Adipose tissue (tissue), 3 donors: Measurements from ENCODE around the gene TMEM219. TPM values are rescaled to one million over a fixed set of nuclear protein-coding genes. Genes with fewer than 3 reads are reported as not detected.

Experiments
- H3K27ac ChIP-seq: one replicate; pipeline ENCODE4 v1.5.1; 2013; ENCODE audit warnings: low read depth, low read length
- WGBS, 3 donors: extraction: QIAGEN DNeasy Blood & Tissue Kit; methylation state at CpG; one replicate each; pipeline ENCODE4 v1.1.7; 2013; 5-methylcytosine and 5-hydroxymethylcytosine counted together
- polyA plus RNA-seq, 3 donors: library from polyadenylated mRNA; stranded (reverse); fragments of 200-250 nt; gene quantifications; one replicate each; pipeline ENCODE4 v1.2.3, GENCODE V29; 2013
- donor health status: healthy with polysubstance abuse.
- donor health status: Bipolar disorder and iron deficiency.
- donor health status: healthy.

Gene TMEM219
- polyA plus RNA-seq, 3 donors: 91.4 to 182 (median 115) TPM

GRCh38 chr16:29975134-29975538, 13.3 kb downstream of the TMEM219 start:
- WGBS, 3 donors: 42 to 62% (median 51%) methylated on average over 5 of the region's 5 CpGs
- H3K27ac ChIP-seq: no peak overlapping the region

DNA sequence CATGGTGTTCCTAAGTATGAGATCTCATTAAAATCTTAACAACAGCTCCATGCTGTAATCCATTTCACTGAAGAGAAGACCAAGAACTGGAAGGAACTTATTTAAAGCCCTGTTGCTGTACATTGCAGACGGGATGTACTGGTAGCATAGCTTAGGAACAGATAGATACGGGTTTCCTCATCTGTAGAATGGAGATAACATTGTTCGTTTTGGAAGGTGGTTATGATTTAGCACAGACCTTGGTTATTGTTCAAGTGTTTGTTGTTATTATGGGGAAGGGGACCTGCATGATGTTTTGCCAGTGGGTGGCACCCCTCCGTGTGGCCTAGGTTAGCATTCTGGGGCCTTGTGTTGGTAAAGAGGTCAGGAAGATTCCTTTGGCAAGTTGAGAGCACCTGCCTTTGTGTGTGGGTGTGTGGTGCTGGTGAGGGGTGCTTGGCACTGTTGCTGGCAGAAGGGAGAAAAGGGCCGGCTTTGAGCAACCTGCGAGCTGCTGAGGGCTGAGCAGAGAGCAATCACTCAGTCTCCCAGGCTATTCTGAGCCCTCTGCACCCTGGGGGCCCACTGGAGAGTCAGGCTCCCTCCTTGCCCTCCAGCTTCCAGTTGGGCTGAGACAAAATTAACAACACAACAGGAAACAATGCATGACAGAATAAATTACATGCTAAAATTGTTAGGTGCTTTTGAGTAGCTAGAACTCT, 14.1 kb downstream of the TMEM219 start:
- no peak overlapping the region for H3K27ac ChIP-seq
- 15 to 24% (median 19%) methylated on average over 6 of the region's 6 CpGs for WGBS, 3 donors

DNA sequence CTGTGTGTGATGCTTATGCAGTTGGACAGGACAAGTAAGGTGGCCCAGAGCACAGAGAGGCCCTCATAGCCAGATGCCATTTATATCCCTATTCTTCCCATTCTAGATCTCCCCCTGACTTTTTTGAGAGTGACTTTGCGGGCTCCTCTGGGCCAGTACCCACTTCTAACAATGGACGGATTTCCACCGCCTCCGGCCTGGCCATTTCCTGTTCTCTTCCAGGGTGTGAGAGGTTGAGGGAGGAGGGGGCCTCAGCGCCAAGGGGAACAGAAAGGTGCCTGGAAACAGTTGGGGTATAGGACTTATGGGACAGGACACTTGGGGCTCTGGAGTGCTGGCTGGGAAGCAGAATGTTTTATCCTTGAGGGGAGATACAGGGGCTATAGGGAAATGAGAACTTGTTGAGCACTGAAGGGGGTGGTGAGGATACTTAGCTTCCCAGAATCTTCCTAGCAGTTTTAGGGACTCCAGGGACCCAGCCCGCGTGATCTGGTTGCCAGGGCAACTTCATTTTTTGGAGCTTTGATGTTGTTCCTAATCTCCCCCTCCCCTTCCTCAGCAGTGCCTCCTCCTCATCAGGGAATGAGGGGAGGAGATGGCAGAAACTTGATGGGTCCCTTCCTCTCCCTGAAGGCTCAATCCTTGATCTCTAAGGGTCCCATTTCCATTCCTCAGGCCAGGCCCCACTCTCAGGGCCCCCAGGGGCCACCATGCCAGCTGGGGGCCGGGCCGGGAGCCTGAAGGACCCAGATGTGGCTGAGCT, 15.4 kb downstream of the TMEM219 start:
- 56 to 82% (median 66%) methylated on average over 9 of the region's 9 CpGs for WGBS, 3 donors
- no peak overlapping the region for H3K27ac ChIP-seq

DNA sequence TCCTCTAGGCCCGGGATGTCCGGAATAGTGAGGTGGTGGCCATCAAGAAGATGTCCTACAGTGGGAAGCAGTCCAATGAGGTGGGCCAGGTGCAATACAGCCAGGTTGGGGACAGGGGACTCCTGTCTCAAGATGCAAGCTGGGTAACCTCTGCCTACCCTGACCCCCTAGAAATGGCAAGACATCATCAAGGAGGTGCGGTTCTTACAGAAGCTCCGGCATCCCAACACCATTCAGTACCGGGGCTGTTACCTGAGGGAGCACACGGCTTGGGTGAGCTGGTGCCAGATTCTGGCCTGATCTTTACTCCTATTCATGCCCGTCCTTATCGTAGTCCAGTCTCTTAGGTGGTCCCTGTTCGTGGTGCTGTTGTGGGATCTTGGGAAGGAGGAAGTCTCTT, 16.2 kb downstream of the TMEM219 start:
- 86 to 90% (median 89%) methylated on average over 9 of the region's 9 CpGs for WGBS, 3 donors
- no peak overlapping the region for H3K27ac ChIP-seq

- no peak overlapping the region for H3K27ac ChIP-seq
- WGBS, 3 donors: 83 to 92% (median 87%) methylated on average over 9 of the region's 9 CpGs
Measured at GRCh38 chr16:29978564-29979270, 16.8 kb downstream of the TMEM219 start.

DNA sequence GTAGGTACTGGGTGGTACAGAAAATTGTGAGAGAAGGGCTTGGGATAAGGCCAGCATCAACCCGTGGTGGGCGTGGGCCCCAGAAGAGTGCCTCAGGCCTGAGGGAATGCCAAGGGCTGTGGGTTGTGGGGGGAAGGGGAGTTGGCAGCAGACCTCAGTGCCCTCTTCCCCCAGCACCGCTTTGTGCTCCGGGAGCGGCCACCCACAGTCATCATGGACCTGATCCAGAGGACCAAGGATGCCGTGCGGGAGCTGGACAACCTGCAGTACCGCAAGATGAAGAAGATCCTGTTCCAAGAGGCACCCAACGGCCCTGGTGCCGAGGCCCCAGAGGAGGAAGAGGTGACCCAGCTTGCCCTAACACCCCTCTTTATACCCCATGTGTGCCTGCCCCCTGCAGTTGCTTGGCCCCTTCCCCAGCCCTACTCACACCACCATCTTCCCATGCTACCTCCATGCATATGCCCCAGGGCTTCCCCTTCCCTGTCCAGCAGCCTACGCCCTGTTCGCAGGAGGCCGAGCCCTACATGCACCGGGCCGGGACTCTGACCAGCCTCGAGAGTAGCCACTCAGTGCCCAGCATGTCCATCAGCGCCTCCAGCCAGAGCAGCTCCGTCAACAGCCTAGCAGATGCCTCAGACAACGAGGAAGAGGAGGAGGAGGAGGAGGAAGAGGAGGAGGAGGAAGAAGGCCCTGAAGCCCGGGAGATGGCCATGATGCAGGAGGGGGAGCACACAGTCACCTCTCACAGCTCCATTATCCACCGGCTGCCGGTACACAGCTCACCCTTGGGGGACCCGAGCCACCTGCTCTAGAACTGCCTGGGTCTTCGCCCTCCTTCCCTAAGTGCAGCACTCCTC, 20.9 kb downstream of the TMEM219 start:
- 84 to 96% (median 90%) methylated on average over 17 to 24 of the region's 24 CpGs for WGBS, 3 donors
- H3K27ac ChIP-seq: no peak overlapping the region

- 82 to 92% (median 88%) methylated on average over 12 of the region's 12 CpGs for WGBS, 3 donors
- H3K27ac ChIP-seq: no peak overlapping the region
Measured at GRCh38 chr16:29983420-29984136, 21.7 kb downstream of the TMEM219 start.

DNA sequence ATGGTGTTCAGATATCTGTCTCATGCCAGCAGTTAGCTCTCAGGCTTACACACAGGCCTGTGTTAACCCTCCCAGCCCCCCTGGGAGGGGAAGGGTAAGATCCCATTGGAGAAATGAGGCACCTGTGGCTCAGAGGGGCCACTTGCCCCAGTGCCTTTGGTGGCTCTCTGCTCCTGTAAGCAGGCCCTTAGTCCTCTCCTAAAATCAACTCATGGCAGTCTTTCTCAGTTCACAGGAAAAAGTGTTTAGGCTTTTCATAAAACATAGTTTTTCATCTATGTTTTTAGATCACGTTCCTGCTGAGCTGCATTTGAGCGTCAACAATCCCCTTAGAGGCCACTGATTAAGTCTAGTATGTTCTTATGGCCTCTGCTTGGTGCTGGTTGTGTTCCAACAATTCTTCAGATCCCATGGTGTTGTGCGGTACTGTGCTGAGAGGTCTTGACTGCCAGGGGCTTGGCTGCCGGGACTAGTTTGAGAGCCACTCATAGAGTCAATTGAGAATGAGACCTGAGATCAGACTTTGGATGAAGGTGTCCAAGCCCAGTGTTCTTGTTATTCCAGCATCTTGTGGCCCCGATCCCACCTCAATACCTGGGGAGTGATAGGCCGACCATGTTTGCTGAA, 22.4 kb downstream of the TMEM219 start:
- 85 to 91% (median 88%) methylated on average over 6 of the region's 6 CpGs for WGBS, 3 donors
- H3K27ac ChIP-seq: no peak overlapping the region

- WGBS, 3 donors: 85 to 90% (median 88%) methylated on average over 5 of the region's 5 CpGs
- no peak overlapping the region for H3K27ac ChIP-seq
Measured at GRCh38 chr16:29984764-29985147, 22.9 kb downstream of the TMEM219 start.

DNA sequence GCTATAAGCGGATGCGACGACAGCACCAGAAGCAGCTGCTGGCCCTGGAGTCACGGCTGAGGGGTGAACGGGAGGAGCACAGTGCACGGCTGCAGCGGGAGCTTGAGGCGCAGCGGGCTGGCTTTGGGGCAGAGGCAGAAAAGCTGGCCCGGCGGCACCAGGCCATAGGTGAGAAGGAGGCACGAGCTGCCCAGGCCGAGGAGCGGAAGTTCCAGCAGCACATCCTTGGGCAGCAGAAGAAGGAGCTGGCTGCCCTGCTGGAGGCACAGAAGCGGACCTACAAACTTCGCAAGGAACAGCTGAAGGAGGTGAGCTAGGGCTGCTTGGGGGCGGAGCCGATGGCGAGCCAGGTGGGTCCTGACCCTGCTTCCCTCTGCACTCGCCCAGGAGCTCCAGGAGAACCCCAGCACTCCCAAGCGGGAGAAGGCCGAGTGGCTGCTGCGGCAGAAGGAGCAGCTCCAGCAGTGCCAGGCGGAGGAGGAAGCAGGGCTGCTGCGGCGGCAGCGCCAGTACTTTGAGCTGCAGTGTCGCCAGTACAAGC, 23.5 kb downstream of the TMEM219 start:
- WGBS, 3 donors: 94 to 96% (median 95%) methylated on average over 28 of the region's 28 CpGs
- H3K27ac ChIP-seq: no peak overlapping the region

GRCh38 chr16:29986231-29986630, 24.4 kb downstream of the TMEM219 start:
- 91 to 96% (median 94%) methylated on average over 20 of the region's 20 CpGs for WGBS, 3 donors
- no peak overlapping the region for H3K27ac ChIP-seq

DNA sequence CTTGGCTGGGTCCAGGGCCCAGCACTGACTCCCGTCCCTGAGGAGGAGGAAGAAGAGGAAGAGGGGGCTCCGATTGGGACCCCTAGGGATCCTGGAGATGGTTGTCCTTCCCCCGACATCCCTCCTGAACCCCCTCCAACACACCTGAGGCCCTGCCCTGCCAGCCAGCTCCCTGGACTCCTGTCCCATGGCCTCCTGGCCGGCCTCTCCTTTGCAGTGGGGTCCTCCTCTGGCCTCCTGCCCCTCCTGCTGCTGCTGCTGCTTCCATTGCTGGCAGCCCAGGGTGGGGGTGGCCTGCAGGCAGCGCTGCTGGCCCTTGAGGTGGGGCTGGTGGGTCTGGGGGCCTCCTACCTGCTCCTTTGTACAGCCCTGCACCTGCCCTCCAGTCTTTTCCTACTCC, 25.1 kb downstream of the TMEM219 start:
- no peak overlapping the region for H3K27ac ChIP-seq
- WGBS, 3 donors: 91 to 95% (median 93%) methylated on average over 3 to 5 of the region's 5 CpGs

- no peak overlapping the region for H3K27ac ChIP-seq
Measured at GRCh38 chr16:29987371-29988085, 25.6 kb downstream of the TMEM219 start.

DNA sequence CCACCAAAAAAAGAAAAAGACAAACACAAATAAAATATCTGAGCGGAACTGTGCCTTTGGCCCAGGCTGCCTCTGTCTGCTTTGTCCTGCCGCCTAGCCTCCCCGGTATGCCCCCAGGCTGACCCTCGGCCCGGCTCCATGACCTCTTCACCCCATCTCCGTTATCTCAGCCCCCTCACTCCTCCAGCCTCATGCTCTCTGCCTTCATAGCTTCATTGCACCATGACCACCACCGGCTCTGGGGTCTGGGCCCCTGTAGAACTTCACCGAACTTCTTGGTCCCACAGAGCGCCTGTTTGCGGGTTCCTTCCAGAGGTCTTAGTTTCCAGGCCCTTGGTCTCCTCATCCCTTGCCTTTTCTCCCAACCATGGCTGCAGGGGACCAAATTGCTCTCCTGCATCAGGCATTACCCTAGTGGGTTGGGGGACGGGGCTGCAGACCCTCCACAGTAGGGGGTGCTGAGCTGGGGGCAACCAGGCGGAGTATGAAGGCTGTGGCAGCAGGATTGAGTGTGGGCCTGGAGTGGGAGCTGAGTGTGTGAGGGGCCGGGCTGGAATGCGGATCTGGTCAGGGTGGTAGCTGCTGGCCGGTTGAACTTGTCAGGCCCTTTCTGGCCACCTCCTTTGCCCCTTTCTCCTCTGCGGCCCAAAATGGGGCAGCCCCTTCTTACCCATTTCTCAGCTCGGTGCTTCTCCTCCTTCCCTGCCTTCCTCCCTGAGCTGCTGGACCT, 26.6 kb downstream of the TMEM219 start:
- 86 to 89% (median 88%) methylated on average over 17 of the region's 17 CpGs for WGBS, 3 donors
- no peak overlapping the region for H3K27ac ChIP-seq

More at GRCh38 chr16:29987371-29988085, 25.6 kb downstream of the TMEM219 start:
- 92 to 96% (median 93%) methylated on average over 29 to 35 of the region's 35 CpGs for WGBS, 3 donors

GRCh38 chr16:29989111-29989858, 27.4 kb downstream of the TMEM219 start:
- no peak overlapping the region for H3K27ac ChIP-seq
- WGBS, 3 donors: 84 to 89% (median 88%) methylated on average over 23 of the region's 23 CpGs
